Heart right ventricle (tissue), 16 donors: Measurements from ENCODE around the gene CARD11. TPM values are rescaled to one million over a fixed set of nuclear protein-coding genes. Genes with fewer than 3 reads are reported as not detected.

Experiments
- ATAC-seq, 8 donors: fragments of 200-7000 bp; cut with Tn5 transposase; one replicate each; pipeline ENCODE4 v1.9.1; 2020; ENCODE audit warnings: mild to moderate bottlenecking in 8 of 8, moderate library complexity in 8 of 8, moderate number of reproducible peaks in 1 of 8
- DNase-seq, 2 donors: peaks; one replicate each; pipeline ENCODE4 v3.0.0-alpha.2; 2020
- H3K27ac ChIP-seq, 10 donors: fragments of 200-600 bp; sonication (generic) in 2 of 10; one replicate each; pipeline versions ENCODE4 v1.5.0 to v1.8.0; 2020 to 2022; ENCODE audit warnings: mild to moderate bottlenecking in 3 of 10
- H3K27me3 ChIP-seq, 7 donors: fragments of 200-600 bp; one replicate each; pipeline ENCODE4 v1.8.0; 2021 to 2022; ENCODE audit warnings: mild to moderate bottlenecking in 2 of 7
- H3K36me3 ChIP-seq, 9 donors: fragments of 200-600 bp; sonication (generic) in 1 of 9; one replicate each; pipeline versions ENCODE4 v1.5.0 to v1.8.0; 2020 to 2022; ENCODE audit warnings: mild to moderate bottlenecking in 2 of 9
- H3K4me1 ChIP-seq, 9 donors: fragments of 200-600 bp; sonication (generic) in 1 of 9; one replicate each; pipeline versions ENCODE4 v1.5.0 to v1.8.0; 2020 to 2022; ENCODE audit warnings: mild to moderate bottlenecking in 4 of 9
- H3K4me3 ChIP-seq, 10 donors: fragments of 200-600 bp; sonication (generic) in 2 of 10; one replicate each; pipeline versions ENCODE4 v1.5.0 to v1.8.0; 2020 to 2022; ENCODE audit warnings: mild to moderate bottlenecking in 7 of 10, moderate library complexity in 2 of 10
- H3K9me3 ChIP-seq, 11 donors: fragments of 200-600 bp in 10 of 11; sonication (generic) in 2 of 11; one replicate each; pipeline versions ENCODE4 v1.5.0 to v1.8.0; 2013 to 2022; ENCODE audit warnings: mild to moderate bottlenecking in 2 of 11, control low read depth in 1 of 11, moderate library complexity in 1 of 11
- CTCF ChIP-seq, 9 donors: fragments of 200-600 bp; sonication (generic) in 2 of 9; IDR thresholded peaks; one replicate each; pipeline versions ENCODE4 v1.5.0 to v1.8.0; 2021 to 2022; ENCODE audit warnings: antibody characterized with exemption in 9 of 9, mild to moderate bottlenecking in 5 of 9, moderate library complexity in 1 of 9
- WGBS, 2 donors: extraction: QIAGEN DNeasy Blood & Tissue Kit; methylation state at CpG; one replicate each; pipeline ENCODE4 v1.1.7; 2013; ENCODE audit warnings: inconsistent platforms in 1 of 2; 5-methylcytosine and 5-hydroxymethylcytosine counted together
- intact Hi-C, 10 donors: fragments of 100-400 bp; cut with DNase I; formaldehyde crosslinking; loops; one replicate each; pipeline versions ENCODE4 v1.11.1 to v1.14.2; 2022
- polyA plus RNA-seq, 2 donors: library from polyadenylated mRNA; stranded (reverse); fragments of 200-250 nt; gene quantifications; one replicate each; pipeline ENCODE4 v1.2.3, GENCODE V29; 2013
- total RNA-seq, 10 donors: library from RNA; stranded (reverse); fragmentation: NEBNext Ultra II Directional in 3 of 10; extraction: Animal tissue kit (Norgen Biotek cat#: 25700) in 3 of 10; gene quantifications; one replicate each; pipeline versions ENCODE4 v1.2.1 to v1.2.4, GENCODE V29; 2021 to 2023
- donor health status: Arrhythmogenic right ventricular cardiomyopathy.
- donor health status: ischemic (EF 13 %, LVEDD 7.1; RV severe dilation, severe dysfunction).
- donor health status: healthy with polysubstance abuse.
- donor health status: DM: no; HTN: yes; CAD: no.
- donor health status: DM: no; HTN: no; CAD: no.
- donor health status: ischemic (EF 25% LVEDD 6.9; RV normal size, moderate dysfunction).
- donor health status: ischemic (EF 25% LVEDD 5.7; RV mildly dilated, moderate dysfunction).
- donor health status: healthy.
- donor health status: DM: yes; HTN: yes; CAD: no.
- donor health status: Ischemic cardiomyopathy.
- donor health status: ischemic (EF 35%, LVEDD 5.7; RV mildly dilated, moderate dysfunction).
- donor health status: nonischemic (EF 11% LVEDD 7.7; RV severe dilation, severe dysfunction).
- donor health status: DM: yes; HTN: yes; CAD: no.
- donor health status: PGD.
- donor health status: ischemic (EF 29% LVEDD 5.4; RV normal size, mild dysfunction).
- donor health status: nonischemic (EF 23%, LVEDD 6.1; RV moderate dilation, normal function).

CARD11 gene
- total and polyA plus RNA-seq, 12 donors = 0.14 to 1.7 (median 0.30) TPM; not detected in 1

- intact Hi-C loops = no loop called here
- DNase-seq (no peak), ATAC-seq (no peak)
- H3K27me3 ChIP-seq = peaks cover 0 to 25% (median 20%) of the 10 kb centered on the region in 7 donors
- 72 to 82% methylated on average over 5 of the region's 5 CpGs for WGBS, 2 donors
- H3K9me3 ChIP-seq = peaks cover 0 to 24% (median 0%) of the 10 kb centered on the region in 11 donors
- H3K4me3 ChIP-seq = no peak overlapping the region
- H3K4me1 ChIP-seq = peaks cover 0 to 35% (median 0%) of the 10 kb centered on the region in 9 donors
- no peak overlapping the region for H3K27ac ChIP-seq
- no peak for TF ChIP-seq CTCF (IDR thresholded peaks at IDR 0.05)
- no peaks in the 10 kb centered on the region for H3K36me3 ChIP-seq
Observed at GRCh38 chr7:2953099-2953498, 90.6 kb downstream of the CARD11 start.

- Histone ChIP-seq H3K9me3 (peaks cover 0 to 24% (median 0%) of the 10 kb centered on the region in 11 donors), H3K27ac (no peak overlapping the region), H3K36me3 (no peaks in the 10 kb centered on the region), H3K4me3 (no peak overlapping the region), H3K27me3 (peaks cover 0 to 20% (median 16%) of the 10 kb centered on the region in 7 donors), H3K4me1 (peaks cover 0 to 35% (median 0%) of the 10 kb centered on the region in 9 donors)
- 97 to 98% methylated on average over 4 of the region's 4 CpGs for WGBS, 2 donors
- intact Hi-C loops = no loop called here
- ATAC-seq (no peak), DNase-seq (no peak)
- TF ChIP-seq CTCF (IDR thresholded peaks at IDR 0.05) = no peak
Observed at GRCh38 chr7:2952316-2952715, 91.4 kb downstream of the CARD11 start.

GRCh38 chr7:2950578-2950977 lies 93.1 kb downstream of the CARD11 start:
- Histone ChIP-seq H3K4me3 (no peak overlapping the region), H3K27me3 (peaks cover 0 to 21% (median 12%) of the 10 kb centered on the region in 7 donors), H3K9me3 (peaks cover 0 to 24% (median 0%) of the 10 kb centered on the region in 11 donors), H3K36me3 (no peaks in the 10 kb centered on the region), H3K4me1 (peaks cover 0 to 29% (median 0%) of the 10 kb centered on the region in 9 donors), H3K27ac (peak overlapping the region in 1 of 10 donors; percentile 73)
- intact Hi-C loops = no loop called here
- no peak for TF ChIP-seq CTCF (IDR thresholded peaks at IDR 0.05)
- no peak for DNase-seq
- no peak for ATAC-seq

- no peak for DNase-seq
- Histone ChIP-seq H3K4me3 (no peak overlapping the region), H3K4me1 (peaks cover 0 to 24% (median 0%) of the 10 kb centered on the region in 9 donors), H3K36me3 (no peaks in the 10 kb centered on the region), H3K9me3 (peaks cover 0 to 24% (median 0%) of the 10 kb centered on the region in 11 donors), H3K27me3 (peaks cover 0 to 13% (median 0%) of the 10 kb centered on the region in 7 donors), H3K27ac (no peak overlapping the region)
- intact Hi-C loops = no loop called here
- no peak for TF ChIP-seq CTCF (IDR thresholded peaks at IDR 0.05)
- ATAC-seq = no peak
- whole genome bisulfite sequencing, 2 donors = 43 to 51% methylated on average over 2 of the region's 2 CpGs
Observed at GRCh38 chr7:2948749-2949148, 94.9 kb downstream of the CARD11 start.
